Mesodermal cell (in vitro differentiated cells): ENCODE measurements around the gene PPCDC.
A peak's percentile ranks its signal among the peaks of the same experiment; 100 is the strongest.

Source experiments
- H3K27ac ChIP-seq: 2 replicates; pipeline ENCODE4 v1.7.0; 2013; ENCODE audit warnings: mild to moderate bottlenecking, low read depth, low read length, moderate library complexity; ENCODE audit not compliant: severe bottlenecking
- H3K36me3 ChIP-seq: 2 replicates; pipeline ENCODE4 v1.7.1; 2013; ENCODE audit warnings: mild to moderate bottlenecking, low read length, moderate library complexity; ENCODE audit not compliant: control insufficient read depth, insufficient read depth
- H3K4me1 ChIP-seq: one replicate; pipeline ENCODE4 v1.7.1; 2013; ENCODE audit warnings: mild to moderate bottlenecking, low read length; ENCODE audit not compliant: insufficient read depth, control insufficient read depth, poor library complexity, severe bottlenecking
- H3K4me3 ChIP-seq: 2 replicates; pipeline ENCODE4 v1.7.0; 2013; ENCODE audit warnings: low read length, control low read depth, mild to moderate bottlenecking; ENCODE audit not compliant: insufficient read depth, poor library complexity, severe bottlenecking; ENCODE audit errors: extremely low read depth
- H3K9me3 ChIP-seq: 2 replicates; pipeline ENCODE4 v1.7.1; 2013; ENCODE audit warnings: mild to moderate bottlenecking, low read length, moderate library complexity; ENCODE audit not compliant: control insufficient read depth
- WGBS, 2 experiments: methylation state at CpG; one replicate each; pipeline ENCODE4 v1.1.5; 2013; ENCODE audit warnings: missing lambda C conversion rate in 2 of 2; ENCODE audit not compliant: insufficient coverage in 2 of 2; 5-methylcytosine and 5-hydroxymethylcytosine counted together

PPCDC gene

GRCh38 chr15:74994236-74994635 is 29.2 kb upstream of the PPCDC start:
- Histone ChIP-seq H3K27ac (no peak overlapping the region), H3K9me3 (no peaks in the 10 kb centered on the region), H3K4me3 (no peak overlapping the region), H3K36me3 (no peaks in the 10 kb centered on the region), H3K4me1 (peaks cover 7% of the 10 kb centered on the region)
- WGBS, 2 experiments: 67 to 74% methylated on average over 1 to 2 of the region's 2 CpGs

DNA sequence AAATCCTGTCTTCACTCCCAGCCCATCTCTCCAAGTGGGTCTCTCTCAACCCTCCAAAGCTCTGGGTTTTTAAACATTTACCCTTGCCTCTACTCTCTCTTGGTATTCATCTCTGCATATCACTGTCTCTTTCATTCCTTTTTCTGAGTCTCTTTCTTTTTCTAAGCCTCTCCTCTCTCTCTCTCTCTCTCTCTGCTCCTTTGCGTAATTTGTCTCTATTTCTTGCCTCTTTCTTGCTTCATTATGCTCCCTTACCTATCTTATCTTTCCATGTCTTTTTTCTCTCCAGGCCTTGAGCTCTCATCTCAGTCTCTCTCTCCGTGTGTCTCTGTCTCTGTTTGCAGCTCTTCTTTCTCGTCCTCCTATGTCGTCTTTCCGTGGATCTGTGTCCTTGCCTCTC is 28.7 kb upstream of the PPCDC start:
- Histone ChIP-seq H3K4me1 (peaks cover 7% of the 10 kb centered on the region), H3K36me3 (no peaks in the 10 kb centered on the region), H3K4me3 (no peak overlapping the region), H3K27ac (no peak overlapping the region), H3K9me3 (no peaks in the 10 kb centered on the region)
- 49 to 58% methylated on average over 5 of the region's 5 CpGs for WGBS, 2 experiments

GRCh38 chr15:74995182-74995778 is 28.1 kb upstream of the PPCDC start, which contains the start of gene SCAMP5:
TSS of gene SCAMP5 (plus strand) at chr15:74995563. CDS start at chr15:75011840, 16,277 bp downstream.
- WGBS, 2 experiments: 0 to 2% methylated on average over 13 to 17 of the region's 58 CpGs
- Histone ChIP-seq H3K36me3 (no peaks in the 10 kb centered on the region), H3K27ac (no peak within 1 kb of the TSS), H3K4me1 (peaks cover 7% of the 10 kb centered on the region), H3K9me3 (no peaks in the 10 kb centered on the region), H3K4me3 (peak within 1 kb of the TSS; percentile 53)

DNA sequence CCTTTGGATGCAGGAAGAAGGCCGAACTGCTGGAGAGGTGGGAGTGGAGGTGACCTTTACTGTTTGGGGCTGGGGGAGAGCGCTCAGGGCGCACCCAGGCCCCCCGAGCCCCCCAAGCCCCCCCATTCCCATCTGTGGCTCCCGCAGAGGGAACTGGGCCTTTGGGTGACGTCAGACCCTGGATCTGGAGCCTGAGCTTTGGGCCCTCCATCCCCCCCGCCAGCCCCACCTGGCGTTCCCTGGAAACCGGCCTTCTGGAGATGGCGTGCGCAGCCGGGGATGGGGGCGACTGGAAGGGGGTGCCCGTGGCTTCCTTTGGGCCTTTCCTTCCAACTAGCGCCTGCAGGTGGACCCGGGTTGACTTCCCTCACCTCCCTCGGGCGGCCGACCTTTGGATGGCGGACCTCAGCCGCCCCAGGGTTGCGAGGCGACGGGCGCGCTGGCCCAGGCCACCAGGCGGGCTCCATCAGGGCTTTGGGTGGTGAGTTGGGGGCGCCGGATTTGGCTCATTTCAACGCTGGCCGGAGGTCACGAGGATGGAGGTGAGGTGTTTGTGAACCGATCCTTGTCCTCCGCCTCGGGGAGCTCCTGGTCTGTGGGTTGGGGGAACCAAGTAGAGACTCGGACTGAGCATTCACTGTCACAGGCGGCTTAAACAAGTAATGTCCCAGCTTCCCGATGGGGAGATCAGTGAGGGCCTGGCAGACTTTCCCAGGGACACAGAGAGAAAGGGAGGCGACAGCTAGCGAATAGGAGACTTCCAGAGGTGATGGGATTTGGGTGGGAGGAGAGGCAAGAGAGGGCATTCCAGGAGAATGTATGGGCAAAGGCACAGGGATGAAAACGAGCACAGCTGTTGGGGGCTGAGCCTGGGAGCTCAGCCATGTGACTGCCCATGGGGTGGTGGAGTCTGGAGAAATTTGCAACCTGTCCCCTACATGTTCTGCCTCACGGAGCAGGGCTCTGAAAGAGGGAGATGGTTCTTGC is 27.3 kb upstream of the PPCDC start:
- no peaks in the 10 kb centered on the region for H3K9me3 ChIP-seq
- 18 to 19% methylated on average over 15 to 26 of the region's 42 CpGs for WGBS, 2 experiments
- H3K36me3 ChIP-seq: no peaks in the 10 kb centered on the region
- no peak overlapping the region for H3K27ac ChIP-seq
- H3K4me3 ChIP-seq: peak overlapping the region; percentile 53
- H3K4me1 ChIP-seq: peaks cover 7% of the 10 kb centered on the region

DNA sequence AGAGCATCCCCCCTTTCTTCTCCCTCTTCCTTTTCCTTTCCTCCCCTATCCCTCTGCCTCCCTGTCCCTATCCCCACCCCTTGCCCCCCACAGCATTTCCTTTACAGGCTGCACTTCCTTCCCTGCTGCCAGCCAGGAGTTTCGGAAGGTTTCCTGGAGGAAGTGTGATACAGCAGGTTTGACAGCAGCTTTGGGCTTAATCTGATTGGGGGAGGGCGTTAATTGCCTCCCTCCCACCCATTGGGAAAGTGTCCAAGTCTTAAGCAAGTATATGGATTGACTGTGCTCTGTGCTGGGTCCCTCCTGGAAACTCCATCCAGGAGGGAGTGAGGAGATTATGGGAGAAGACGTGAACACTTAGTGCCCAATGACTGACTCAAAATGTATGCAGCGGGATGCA is 26.2 kb upstream of the PPCDC start:
- WGBS, 2 experiments: 94 to 100% methylated on average over 2 to 3 of the region's 4 CpGs

DNA sequence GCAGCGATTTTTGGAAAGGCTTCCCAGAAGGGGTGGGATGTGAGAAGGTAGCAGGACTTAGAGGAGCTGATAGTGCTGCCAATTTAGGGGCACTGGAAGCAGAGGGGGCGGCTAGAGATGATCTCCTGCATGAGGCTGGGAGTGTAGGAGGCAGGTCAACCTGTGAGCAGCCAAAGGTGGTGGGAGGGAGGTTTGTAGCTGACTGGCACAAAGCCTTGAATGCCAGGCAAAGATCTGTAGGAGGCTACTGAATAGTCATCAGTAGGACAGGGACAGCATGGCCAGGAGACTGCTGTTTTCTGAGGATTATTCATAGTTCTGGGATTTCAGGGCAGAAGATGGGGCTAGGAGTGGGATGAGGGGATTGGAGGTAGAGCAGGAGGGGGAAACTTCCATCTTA is 25.8 kb upstream of the PPCDC start:
- 90 to 94% methylated on average over 2 of the region's 2 CpGs for WGBS, 2 experiments
- no peaks in the 10 kb centered on the region for H3K9me3 ChIP-seq
- H3K27ac ChIP-seq: no peak overlapping the region
- H3K4me1 ChIP-seq: peaks cover 7% of the 10 kb centered on the region
- no peak overlapping the region for H3K4me3 ChIP-seq
- no peaks in the 10 kb centered on the region for H3K36me3 ChIP-seq

More for the DNA sequence above, 26.2 kb upstream of the PPCDC start:
- Histone ChIP-seq H3K27ac (no peak overlapping the region), H3K4me3 (no peak overlapping the region), H3K36me3 (no peaks in the 10 kb centered on the region), H3K4me1 (peaks cover 7% of the 10 kb centered on the region), H3K9me3 (no peaks in the 10 kb centered on the region)

DNA sequence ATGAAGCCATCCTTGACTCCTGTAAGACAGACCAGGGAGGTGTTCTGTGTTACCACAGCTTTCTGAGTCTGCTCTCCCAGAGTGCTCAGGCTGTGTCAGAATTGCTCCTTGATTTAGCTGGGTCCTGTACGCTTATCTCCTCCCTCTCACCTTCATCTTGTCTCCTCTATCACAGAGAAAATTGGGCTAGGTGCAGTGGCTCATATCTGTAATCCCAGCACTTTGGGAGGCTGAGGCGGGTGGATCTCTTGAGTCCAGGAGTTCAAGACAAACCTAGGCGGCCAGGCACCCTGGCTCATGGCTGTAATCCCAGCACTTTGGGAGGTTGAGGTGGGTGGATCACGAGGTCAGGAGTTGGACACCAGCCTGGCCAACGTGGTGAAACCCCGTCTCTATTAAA is 22.1 kb upstream of the PPCDC start:
- no peaks in the 10 kb centered on the region for H3K9me3 ChIP-seq
- H3K27ac ChIP-seq: no peak overlapping the region
- H3K4me3 ChIP-seq: no peak overlapping the region
- H3K36me3 ChIP-seq: no peaks in the 10 kb centered on the region
- H3K4me1 ChIP-seq: no peaks in the 10 kb centered on the region
- WGBS, 2 experiments: 83 to 84% methylated on average over 4 to 6 of the region's 6 CpGs

DNA sequence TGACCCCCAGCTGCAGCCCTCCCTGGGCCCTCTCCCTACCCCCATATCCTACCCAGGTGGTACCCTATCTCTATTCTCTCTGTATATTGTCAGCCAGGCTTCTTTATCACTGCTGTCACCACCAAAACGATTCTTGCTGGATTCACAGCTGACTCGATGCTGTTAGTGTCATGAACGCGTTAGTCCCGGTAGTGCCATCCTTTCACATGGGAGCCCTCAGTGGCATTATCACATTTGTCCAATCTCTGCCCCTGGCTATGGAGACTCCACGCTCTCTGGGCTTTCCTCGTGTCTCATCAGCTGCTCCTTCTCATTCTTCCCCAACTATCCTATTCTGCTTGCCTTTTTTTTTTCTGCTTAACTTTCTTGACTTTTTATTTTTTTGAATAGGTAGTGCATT is 21.0 kb upstream of the PPCDC start:
- Histone ChIP-seq H3K4me3 (no peak overlapping the region), H3K36me3 (no peaks in the 10 kb centered on the region), H3K9me3 (no peaks in the 10 kb centered on the region), H3K4me1 (no peaks in the 10 kb centered on the region), H3K27ac (no peak overlapping the region)
- WGBS, 2 experiments: 73 to 86% methylated on average over 6 to 7 of the region's 7 CpGs

DNA sequence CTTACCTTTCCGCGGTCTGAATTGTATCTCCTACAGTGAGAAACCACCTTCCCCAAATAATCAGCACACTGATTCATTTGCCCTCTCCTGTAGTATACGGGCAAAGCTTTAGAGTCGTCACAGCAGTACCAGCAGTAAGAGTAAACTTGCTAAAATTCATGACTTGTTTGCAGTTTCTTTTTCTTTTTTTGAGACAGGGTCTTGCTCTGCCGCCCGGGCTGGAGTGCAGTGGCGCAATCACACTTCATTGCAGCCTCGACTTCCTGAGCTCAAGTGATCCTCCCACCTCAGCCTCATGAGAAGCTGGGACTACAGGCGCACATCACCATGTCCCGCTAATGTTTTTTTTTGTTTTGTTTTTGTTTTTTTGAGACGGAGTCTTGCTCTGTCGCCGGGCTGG is 16.2 kb upstream of the PPCDC start:
- Histone ChIP-seq H3K27ac (no peak overlapping the region), H3K4me3 (no peak overlapping the region), H3K9me3 (no peaks in the 10 kb centered on the region), H3K36me3 (no peaks in the 10 kb centered on the region), H3K4me1 (no peaks in the 10 kb centered on the region)
- WGBS, 2 experiments: 91 to 96% methylated on average over 11 to 12 of the region's 13 CpGs

DNA sequence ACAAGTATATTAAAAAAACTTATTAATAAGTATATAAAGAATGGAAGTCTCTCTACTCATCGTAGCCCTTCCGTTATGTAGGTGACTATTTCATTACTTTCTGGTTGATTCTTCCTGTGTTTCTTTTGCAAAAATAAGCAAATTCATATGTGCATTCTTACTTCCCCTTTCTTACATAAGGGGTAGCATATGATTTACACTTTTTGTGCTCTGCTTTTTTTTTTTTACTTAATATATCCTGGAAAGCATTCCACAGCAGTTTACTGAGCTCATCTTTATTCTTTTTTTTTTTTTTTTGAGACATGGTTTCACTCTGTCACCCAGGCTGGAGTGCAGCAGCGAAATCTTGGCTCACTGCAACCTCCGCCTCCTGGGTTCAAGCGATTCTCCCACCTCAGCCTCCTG is 15.2 kb upstream of the PPCDC start:
- no peak overlapping the region for H3K4me3 ChIP-seq
- no peaks in the 10 kb centered on the region for H3K36me3 ChIP-seq
- no peaks in the 10 kb centered on the region for H3K4me1 ChIP-seq
- WGBS, 2 experiments: 100% methylated on average over 3 of the region's 5 CpGs; no CpG with 5 or more reads in 1 of the 2 experiments
- no peak overlapping the region for H3K27ac ChIP-seq
- H3K9me3 ChIP-seq: no peaks in the 10 kb centered on the region
